Measurements from ENCODE around the gene RAB44. TPM values are rescaled to one million over a fixed set of nuclear protein-coding genes. Genes with fewer than 3 reads are reported as not detected.

RAB44 gene
- total RNA-seq, 1 donor from 2014 or later = 0.20 TPM

DNA sequence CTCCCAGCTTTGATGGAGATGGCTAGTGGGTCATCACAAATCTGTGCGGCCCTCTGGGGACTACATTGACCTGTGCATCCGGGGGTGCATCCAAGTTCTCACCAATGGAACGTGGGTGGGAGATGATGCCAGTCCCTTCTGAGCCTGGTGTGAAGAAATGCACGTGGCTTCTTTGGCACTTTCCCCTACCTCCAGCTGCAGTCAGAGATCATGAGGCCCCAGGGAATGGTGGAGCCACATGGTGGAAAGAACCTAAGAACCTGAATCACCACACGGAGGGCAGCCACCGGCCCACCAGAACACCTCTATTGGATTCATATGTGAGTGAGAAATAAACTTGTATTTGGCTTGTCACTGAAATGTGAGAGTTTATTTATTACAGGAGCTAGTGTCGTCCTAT, 29.0 kb upstream of the RAB44 start:
- CTCF ChIA-PET = no interaction called here
- Mint-ChIP-seq H3K27ac (no peak overlapping the region), H3K4me1 (peaks cover 25% of the 10 kb centered on the region), H3K27me3 (no peaks in the 10 kb centered on the region), H3K36me3 (ENCODE audit: low read depth) (no peaks in the 10 kb centered on the region), H3K9me3 (no peaks in the 10 kb centered on the region), H3K4me3 (no peak overlapping the region)
- POLR2A ChIA-PET = no interaction called here
- intact Hi-C loops (cut with micrococcal nuclease) = no loop called here
- ATAC-seq (ENCODE audit: low read depth) (no peak), DNase-seq (no peak)
- TF ChIP-seq, protein P1, sequence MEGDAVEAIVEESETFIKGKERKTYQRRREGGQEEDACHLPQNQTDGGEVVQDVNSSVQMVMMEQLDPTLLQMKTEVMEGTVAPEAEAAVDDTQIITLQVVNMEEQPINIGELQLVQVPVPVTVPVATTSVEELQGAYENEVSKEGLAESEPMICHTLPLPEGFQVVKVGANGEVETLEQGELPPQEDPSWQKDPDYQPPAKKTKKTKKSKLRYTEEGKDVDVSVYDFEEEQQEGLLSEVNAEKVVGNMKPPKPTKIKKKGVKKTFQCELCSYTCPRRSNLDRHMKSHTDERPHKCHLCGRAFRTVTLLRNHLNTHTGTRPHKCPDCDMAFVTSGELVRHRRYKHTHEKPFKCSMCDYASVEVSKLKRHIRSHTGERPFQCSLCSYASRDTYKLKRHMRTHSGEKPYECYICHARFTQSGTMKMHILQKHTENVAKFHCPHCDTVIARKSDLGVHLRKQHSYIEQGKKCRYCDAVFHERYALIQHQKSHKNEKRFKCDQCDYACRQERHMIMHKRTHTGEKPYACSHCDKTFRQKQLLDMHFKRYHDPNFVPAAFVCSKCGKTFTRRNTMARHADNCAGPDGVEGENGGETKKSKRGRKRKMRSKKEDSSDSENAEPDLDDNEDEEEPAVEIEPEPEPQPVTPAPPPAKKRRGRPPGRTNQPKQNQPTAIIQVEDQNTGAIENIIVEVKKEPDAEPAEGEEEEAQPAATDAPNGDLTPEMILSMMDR (IDR thresholded peaks at IDR 0.05) = no peak

DNA sequence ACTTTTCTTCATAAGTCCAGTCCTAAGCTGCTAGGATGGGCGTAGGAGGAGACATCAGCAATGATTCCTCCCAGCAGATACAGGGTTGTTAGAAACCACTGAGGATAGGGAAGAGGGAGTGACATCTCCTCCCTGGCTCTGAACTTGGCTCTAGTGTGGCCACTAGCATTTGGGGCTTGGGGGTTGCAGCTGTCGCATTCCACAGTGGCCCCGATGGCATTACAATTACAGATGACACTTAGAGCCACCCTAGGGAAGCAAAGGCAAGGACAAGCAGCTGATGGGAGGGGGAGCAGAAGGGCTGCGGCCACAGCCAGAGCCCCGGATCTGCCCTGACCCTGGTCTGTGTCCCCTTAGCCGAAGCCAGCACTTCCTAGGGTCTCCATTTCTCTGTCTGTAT, 28.6 kb upstream of the RAB44 start:
- intact Hi-C loops (cut with micrococcal nuclease) = no loop called here
- no peak for DNase-seq
- H3K4me1 Mint-ChIP-seq = peaks cover 23% of the 10 kb centered on the region

DNA sequence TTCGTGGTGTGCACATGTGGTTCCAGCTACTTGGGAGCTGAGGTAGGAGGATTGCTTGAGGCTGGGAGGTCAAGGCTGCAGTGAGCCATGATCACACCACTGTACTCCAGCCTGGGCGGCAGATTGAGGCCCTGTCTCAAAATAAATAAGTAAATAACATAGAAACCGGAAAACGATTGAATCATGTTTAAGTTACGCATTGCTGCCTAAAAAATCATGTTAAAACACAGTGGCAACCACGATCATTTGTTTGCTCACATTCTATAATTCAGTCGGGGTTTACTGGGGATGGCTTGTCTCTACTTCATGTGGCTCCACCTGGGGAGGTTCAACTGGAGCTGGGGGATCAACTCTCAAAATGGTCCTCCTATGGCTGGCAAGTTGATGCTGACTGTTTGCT, 27.4 kb upstream of the RAB44 start:
- no peak overlapping the region for H3K4me3 Mint-ChIP-seq
- no peaks in the 10 kb centered on the region for H3K9me3 Mint-ChIP-seq
- H3K27ac Mint-ChIP-seq = no peak overlapping the region
- no peak for ATAC-seq (ENCODE audit: low read depth)
- no peaks in the 10 kb centered on the region for H3K36me3 Mint-ChIP-seq (ENCODE audit: low read depth)
- H3K27me3 Mint-ChIP-seq = no peaks in the 10 kb centered on the region
- peaks cover 13% of the 10 kb centered on the region for H3K4me1 Mint-ChIP-seq
- POLR2A ChIA-PET = interaction anchor here (1.1 kb wide), 1 partner anchor 10 kb away, joined by 3 read pairs; no protein-coding TSS in a partner anchor
- CTCF ChIA-PET = no interaction called here
- TF ChIP-seq, protein P1 (IDR thresholded peaks at IDR 0.05) = no peak
- DNase-seq = no peak
- intact Hi-C loops (cut with micrococcal nuclease) = no loop called here

More for the DNA sequence above, 28.6 kb upstream of the RAB44 start:
- H3K4me3 Mint-ChIP-seq = no peak overlapping the region
- H3K9me3 Mint-ChIP-seq = no peaks in the 10 kb centered on the region
- no peak for ATAC-seq (ENCODE audit: low read depth)
- ChIA-PET CTCF (interaction anchor here (0.6 kb wide), 1 partner anchor 1978 kb away, joined by 3 read pairs; no protein-coding TSS in a partner anchor), POLR2A (no interaction called here)
- TF ChIP-seq, protein P1 (IDR thresholded peaks at IDR 0.05) = no peak
- H3K27me3 Mint-ChIP-seq = no peaks in the 10 kb centered on the region
- no peaks in the 10 kb centered on the region for H3K36me3 Mint-ChIP-seq (ENCODE audit: low read depth)
- no peak overlapping the region for H3K27ac Mint-ChIP-seq

DNA sequence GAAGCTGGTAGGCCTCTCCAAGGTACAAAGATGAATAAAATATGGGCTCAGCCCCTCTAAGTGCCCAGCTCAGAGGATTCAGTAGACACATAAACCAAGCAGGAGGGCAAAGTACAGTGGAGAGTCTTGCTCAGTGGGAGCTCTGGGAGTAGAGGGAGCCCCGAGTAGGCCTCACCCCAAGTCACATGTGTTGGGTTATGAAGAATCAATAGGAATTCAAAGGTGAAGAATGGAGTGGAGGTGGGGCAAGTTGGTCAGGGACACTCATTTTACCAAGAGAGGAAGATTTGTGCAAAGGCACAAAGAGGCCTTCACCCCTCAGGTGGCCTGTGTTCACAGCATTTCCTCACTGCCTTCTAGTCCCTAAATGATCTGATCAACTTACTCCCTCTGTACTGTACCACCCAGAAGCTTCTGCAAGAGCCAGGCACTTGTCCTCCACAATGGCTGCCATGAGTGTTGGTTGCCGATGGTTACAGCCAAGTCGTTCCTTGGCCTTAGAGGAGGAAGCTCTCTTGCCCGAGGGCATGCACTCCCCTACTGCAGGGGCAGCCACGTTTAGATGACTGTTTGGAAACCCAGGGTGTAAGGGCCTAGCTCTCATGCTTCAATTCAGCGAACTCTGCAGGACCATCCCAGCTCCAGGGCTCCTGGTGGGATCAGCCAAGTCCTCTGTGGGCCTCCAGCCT, 25.8 kb upstream of the RAB44 start:
- H3K27ac Mint-ChIP-seq = no peak overlapping the region
- no peak for ATAC-seq (ENCODE audit: low read depth)

DNA sequence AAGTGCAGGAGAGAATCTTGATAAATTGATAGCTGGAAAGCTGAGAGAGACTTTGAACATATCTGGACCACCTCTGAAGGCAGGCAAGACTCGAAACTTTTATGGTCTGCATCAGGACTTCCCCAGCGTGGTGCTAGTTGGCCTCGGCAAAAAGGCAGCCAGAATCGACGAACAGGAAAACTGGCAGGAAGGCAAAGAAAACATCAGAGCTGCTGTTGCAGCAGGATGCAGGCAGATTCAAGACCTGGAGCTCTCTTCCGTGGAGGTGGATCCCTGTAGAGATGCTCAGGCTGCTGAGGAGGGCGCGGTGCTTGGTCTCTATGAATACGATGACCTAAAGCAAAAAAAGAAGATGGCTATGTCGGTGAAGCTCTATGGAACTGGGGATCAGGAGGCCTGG, 23.7 kb upstream of the RAB44 start:
- Mint-ChIP-seq H3K9me3 (no peaks in the 10 kb centered on the region), H3K27ac (no peak overlapping the region), H3K27me3 (no peaks in the 10 kb centered on the region), H3K36me3 (ENCODE audit: low read depth) (peaks cover 4% of the 10 kb centered on the region), H3K4me1 (peaks cover 12% of the 10 kb centered on the region), H3K4me3 (no peak overlapping the region)
- intact Hi-C loops (cut with micrococcal nuclease) = no loop called here
- TF ChIP-seq, protein P1 (IDR thresholded peaks at IDR 0.05) = no peak
- ChIA-PET CTCF (no interaction called here), POLR2A (interaction anchor here (0.8 kb wide), 1 partner anchor 14 kb away, joined by 3 read pairs; no protein-coding TSS in a partner anchor)
- ATAC-seq (ENCODE audit: low read depth) (no peak), DNase-seq (no peak)

More for the DNA sequence above, 25.8 kb upstream of the RAB44 start:
- peaks cover 10% of the 10 kb centered on the region for H3K4me1 Mint-ChIP-seq
- H3K4me3 Mint-ChIP-seq = no peak overlapping the region
- no peaks in the 10 kb centered on the region for H3K9me3 Mint-ChIP-seq
- ChIA-PET POLR2A (no interaction called here), CTCF (no interaction called here)
- no peaks in the 10 kb centered on the region for H3K27me3 Mint-ChIP-seq
- no peaks in the 10 kb centered on the region for H3K36me3 Mint-ChIP-seq (ENCODE audit: low read depth)
- TF ChIP-seq, protein P1 (IDR thresholded peaks at IDR 0.05) = no peak
- DNase-seq = no peak
- intact Hi-C loops (cut with micrococcal nuclease) = no loop called here

All from activated B cell treated with CpG ODN at 0.5 μM for 24 hours (primary cell).